Activated CD8-positive, alpha-beta T cell treated with anti-CD3 and anti-CD28 coated beads for 36 hours (primary cell): Measurements from ENCODE around the gene HRH3. TPM values are rescaled to one million over a fixed set of nuclear protein-coding genes. Genes with fewer than 3 reads are reported as not detected.

ENCODE experiments used
- ATAC-seq: fragments of 200-7000 bp; cut with Tn5 transposase; one replicate; pipeline ENCODE4 v1.10.0; 2021; ENCODE audit warnings: mild to moderate bottlenecking, moderate library complexity
- CTCF ChIA-PET: fragments of 350-600 bp; sonication (Branson Sonifier 250); formaldehyde crosslinking; loops from one replicate; lab custom pipeline; 2021; ENCODE audit warnings: antibody characterized with exemption; lab: Charles Lee
- POLR2A ChIA-PET: fragments of 350-600 bp; sonication (Branson Sonifier 250); formaldehyde crosslinking; loops from one replicate; lab custom pipeline; 2021; ENCODE audit warnings: antibody characterized with exemption; lab: Charles Lee
- DNase-seq: peaks from one replicate; pipeline ENCODE4 v3.0.0-alpha.2; 2020
- H3K27ac Mint-ChIP-seq: one replicate; pipeline ENCODE4 v1.8.0; 2021; ENCODE audit warnings: mild to moderate bottlenecking, mixed read lengths
- H3K27me3 Mint-ChIP-seq: one replicate; pipeline ENCODE4 v1.8.0; 2021; ENCODE audit warnings: mixed read lengths
- H3K36me3 Mint-ChIP-seq: one replicate; pipeline ENCODE4 v1.8.0; 2021; ENCODE audit warnings: low read depth, mixed read lengths
- H3K4me1 Mint-ChIP-seq: one replicate; pipeline ENCODE4 v1.8.0; 2021; ENCODE audit warnings: low read depth, mixed read lengths
- H3K4me3 Mint-ChIP-seq: one replicate; pipeline ENCODE4 v1.8.0; 2021; ENCODE audit warnings: mild to moderate bottlenecking, moderate library complexity, mixed read lengths
- H3K9me3 Mint-ChIP-seq: one replicate; pipeline ENCODE4 v1.8.0; 2021; ENCODE audit warnings: mixed read lengths
- intact Hi-C: fragments of 100-400 bp; cut with micrococcal nuclease; formaldehyde crosslinking; loops from one replicate; pipeline ENCODE4 v1.10.0; 2022
- total RNA-seq, 2 experiments: library from RNA; stranded (reverse); gene quantifications; one replicate each; pipeline ENCODE4 v1.2.3, GENCODE V29; 2021
- TF ChIP-seq, protein P1 (sequence below): fragments of 200-600 bp; IDR thresholded peaks from one replicate; pipeline ENCODE4 v1.8.0; 2022; ENCODE audit warnings: antibody characterized with exemption, mild to moderate bottlenecking

HRH3 gene
- total RNA-seq, 2 experiments from 2014 or later: not detected

DNA sequence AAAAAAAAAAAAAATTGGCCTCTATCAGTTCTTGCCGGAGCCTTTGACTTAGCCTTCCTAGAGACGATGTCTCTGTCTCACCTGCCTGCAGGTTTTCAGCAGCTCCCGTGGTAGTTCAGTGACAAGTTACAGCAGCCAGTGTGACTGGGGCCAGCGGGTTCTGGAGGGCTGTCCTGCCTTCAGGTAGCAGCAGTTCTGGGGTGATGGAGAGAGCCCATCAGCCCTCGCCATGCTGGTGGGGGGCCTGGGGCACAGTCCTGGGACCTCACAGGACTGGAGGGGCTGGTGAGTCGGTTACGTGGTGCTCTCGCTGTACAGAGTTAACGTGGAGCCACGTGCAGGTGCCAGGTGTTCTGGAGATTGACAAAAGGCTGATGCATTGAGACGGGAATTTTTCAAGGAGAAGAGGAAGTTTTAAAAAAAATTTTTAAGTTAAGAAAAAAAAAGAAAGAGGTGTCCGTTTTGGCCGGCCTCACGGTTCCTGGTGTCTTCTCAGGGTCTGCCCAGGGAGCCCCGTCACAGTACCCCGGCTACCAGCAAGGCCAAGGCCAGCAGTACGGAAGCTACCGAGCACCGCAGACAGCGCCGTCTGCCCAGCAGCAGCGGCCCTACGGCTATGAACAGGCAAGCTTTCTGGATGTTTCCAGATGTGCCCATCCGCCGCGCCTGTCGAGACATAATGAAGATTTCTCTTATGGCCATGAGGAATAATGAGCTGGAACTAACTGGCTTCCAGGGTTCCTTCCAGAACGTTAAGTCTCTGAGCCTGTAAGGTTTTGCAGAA lies 45.9 kb downstream of the HRH3 start:
- POLR2A ChIA-PET: interaction anchor here (1.0 kb wide), 1 partner anchor 108 kb away, joined by 3 read pairs; no protein-coding TSS in a partner anchor
- ATAC-seq (no peak), DNase-seq (no peak)
- H3K27ac Mint-ChIP-seq: no peak overlapping the region
- no peaks in the 10 kb centered on the region for H3K27me3 Mint-ChIP-seq
- no peaks in the 10 kb centered on the region for H3K4me1 Mint-ChIP-seq
- intact Hi-C loops: no loop called here
- TF ChIP-seq, protein P1, sequence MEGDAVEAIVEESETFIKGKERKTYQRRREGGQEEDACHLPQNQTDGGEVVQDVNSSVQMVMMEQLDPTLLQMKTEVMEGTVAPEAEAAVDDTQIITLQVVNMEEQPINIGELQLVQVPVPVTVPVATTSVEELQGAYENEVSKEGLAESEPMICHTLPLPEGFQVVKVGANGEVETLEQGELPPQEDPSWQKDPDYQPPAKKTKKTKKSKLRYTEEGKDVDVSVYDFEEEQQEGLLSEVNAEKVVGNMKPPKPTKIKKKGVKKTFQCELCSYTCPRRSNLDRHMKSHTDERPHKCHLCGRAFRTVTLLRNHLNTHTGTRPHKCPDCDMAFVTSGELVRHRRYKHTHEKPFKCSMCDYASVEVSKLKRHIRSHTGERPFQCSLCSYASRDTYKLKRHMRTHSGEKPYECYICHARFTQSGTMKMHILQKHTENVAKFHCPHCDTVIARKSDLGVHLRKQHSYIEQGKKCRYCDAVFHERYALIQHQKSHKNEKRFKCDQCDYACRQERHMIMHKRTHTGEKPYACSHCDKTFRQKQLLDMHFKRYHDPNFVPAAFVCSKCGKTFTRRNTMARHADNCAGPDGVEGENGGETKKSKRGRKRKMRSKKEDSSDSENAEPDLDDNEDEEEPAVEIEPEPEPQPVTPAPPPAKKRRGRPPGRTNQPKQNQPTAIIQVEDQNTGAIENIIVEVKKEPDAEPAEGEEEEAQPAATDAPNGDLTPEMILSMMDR: no peak
- no peak overlapping the region for H3K4me3 Mint-ChIP-seq
- CTCF ChIA-PET: interaction anchor here (0.9 kb wide), 1 partner anchor 71 kb away, joined by 3 read pairs; no protein-coding TSS in a partner anchor
- H3K9me3 Mint-ChIP-seq: no peaks in the 10 kb centered on the region
- H3K36me3 Mint-ChIP-seq: peaks cover 12% of the 10 kb centered on the region

DNA sequence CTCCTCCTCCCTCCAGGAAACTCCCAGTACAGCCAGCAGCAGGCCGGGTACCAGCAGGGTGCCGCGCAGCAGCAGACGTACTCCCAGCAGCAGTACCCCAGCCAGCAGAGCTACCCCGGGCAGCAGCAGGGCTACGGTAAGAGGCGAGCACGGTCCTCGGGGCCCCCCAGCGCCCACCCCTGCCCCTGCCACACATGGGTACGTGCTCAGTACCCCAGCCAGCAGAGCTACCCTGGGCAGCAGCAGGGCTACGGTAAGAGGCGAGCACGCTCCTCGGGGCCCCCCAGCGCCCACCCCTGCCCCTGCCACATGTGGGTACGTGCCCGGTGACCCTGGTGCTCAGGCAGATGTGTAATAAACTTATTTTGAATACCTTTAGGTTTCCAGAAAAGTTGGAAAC lies 47.4 kb downstream of the HRH3 start:
- no peak for DNase-seq
- POLR2A ChIA-PET: interaction anchor here (0.8 kb wide), 1 partner anchor 18 kb away, joined by 3 read pairs; no protein-coding TSS in a partner anchor
- Mint-ChIP-seq H3K36me3 (peaks cover 7% of the 10 kb centered on the region), H3K27ac (no peak overlapping the region), H3K9me3 (no peaks in the 10 kb centered on the region), H3K4me3 (no peak overlapping the region), H3K4me1 (no peaks in the 10 kb centered on the region), H3K27me3 (no peaks in the 10 kb centered on the region)
- TF ChIP-seq, protein P1: no peak
- intact Hi-C loops: no loop called here
- CTCF ChIA-PET: no interaction called here
- no peak for ATAC-seq

DNA sequence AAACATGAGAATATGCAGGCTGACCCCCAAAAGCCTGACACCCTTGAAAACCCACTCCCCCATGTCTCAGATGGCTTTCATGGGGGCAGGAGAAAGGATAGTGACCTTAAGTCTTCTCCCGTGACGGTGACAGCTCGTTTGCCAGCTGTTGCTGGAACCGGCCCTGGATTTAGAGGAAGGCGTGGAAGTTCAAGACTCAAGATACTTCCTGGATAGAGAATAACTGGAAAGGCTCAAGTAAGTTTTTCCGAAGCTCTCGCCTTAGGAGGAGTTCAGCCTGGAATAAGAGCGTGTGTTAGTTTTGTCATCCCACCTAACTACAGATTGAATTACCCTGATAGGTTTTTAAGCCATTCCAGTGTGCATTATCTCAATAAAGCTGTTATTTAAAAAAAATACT lies 48.8 kb downstream of the HRH3 start:
- TF ChIP-seq, protein P1: no peak
- intact Hi-C loops: no loop called here
- ChIA-PET POLR2A (interaction anchor here (0.9 kb wide), 1 partner anchor 29 kb away, joined by 4 read pairs; no protein-coding TSS in a partner anchor), CTCF (no interaction called here)
- Mint-ChIP-seq H3K27me3 (no peaks in the 10 kb centered on the region), H3K4me1 (no peaks in the 10 kb centered on the region), H3K9me3 (no peaks in the 10 kb centered on the region), H3K4me3 (no peak overlapping the region), H3K27ac (no peak overlapping the region), H3K36me3 (peaks cover 7% of the 10 kb centered on the region)
- DNase-seq (no peak), ATAC-seq (no peak)

DNA sequence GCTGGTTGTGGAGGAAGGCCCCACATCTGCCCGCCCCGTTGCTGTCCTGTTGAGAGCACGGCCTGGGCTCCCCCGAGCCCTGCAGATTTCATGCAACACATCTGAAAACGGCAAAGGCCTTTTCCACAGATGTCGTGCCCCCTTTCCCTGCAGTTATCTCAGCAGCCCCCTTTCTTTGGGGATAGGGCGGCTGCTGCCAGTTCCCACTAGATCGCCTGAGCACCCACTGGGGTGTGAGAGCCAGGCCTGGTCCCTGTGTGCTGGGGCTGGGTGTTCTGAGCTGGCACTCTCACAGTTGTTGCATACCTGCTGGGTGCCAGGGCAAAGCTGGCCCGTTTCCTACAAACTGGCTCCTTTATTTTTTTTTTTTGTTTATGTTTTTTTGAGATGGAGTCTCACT lies 49.5 kb downstream of the HRH3 start:
- no peaks in the 10 kb centered on the region for H3K9me3 Mint-ChIP-seq
- no peaks in the 10 kb centered on the region for H3K4me1 Mint-ChIP-seq
- CTCF ChIA-PET: no interaction called here
- intact Hi-C loops: no loop called here
- TF ChIP-seq, protein P1: no peak
- H3K27ac Mint-ChIP-seq: no peak overlapping the region
- ATAC-seq (no peak), DNase-seq (no peak)
- peaks cover 8% of the 10 kb centered on the region for H3K36me3 Mint-ChIP-seq
- H3K27me3 Mint-ChIP-seq: no peaks in the 10 kb centered on the region
- POLR2A ChIA-PET: interaction anchor here (0.7 kb wide), 1 partner anchor 10 kb away, joined by 3 read pairs; no protein-coding TSS in a partner anchor
- no peak overlapping the region for H3K4me3 Mint-ChIP-seq

DNA sequence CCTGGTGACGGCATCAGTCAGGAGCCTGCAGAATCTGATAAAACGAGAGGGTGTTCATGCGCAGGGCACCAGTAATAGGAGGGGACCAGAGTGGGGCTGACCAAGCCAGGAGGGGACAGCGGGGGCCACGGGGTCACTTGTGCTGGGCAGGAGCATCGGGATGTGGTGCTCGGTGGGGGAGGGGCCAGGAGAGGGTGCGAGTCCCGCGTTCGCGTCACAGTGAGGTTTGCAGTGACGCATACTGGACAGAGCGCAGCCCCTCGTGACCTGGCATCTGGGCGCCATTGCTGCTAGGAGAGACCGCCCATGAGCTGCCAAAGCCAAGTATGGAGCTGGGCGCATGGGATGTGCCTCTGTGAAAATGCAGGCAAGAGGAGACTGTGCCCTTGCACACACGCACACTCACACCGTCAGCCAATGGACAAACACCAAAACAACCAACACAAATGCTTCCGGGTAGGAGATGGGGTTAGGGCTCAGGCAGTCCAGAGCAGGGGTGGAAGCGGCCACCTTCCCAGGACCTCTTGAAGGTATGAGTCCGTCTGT lies 51.1 kb downstream of the HRH3 start:
- Mint-ChIP-seq H3K36me3 (peaks cover 7% of the 10 kb centered on the region), H3K27ac (no peak overlapping the region), H3K4me3 (no peak overlapping the region), H3K27me3 (no peaks in the 10 kb centered on the region), H3K4me1 (no peaks in the 10 kb centered on the region), H3K9me3 (no peaks in the 10 kb centered on the region)
- POLR2A ChIA-PET: no interaction called here
- ATAC-seq (no peak), DNase-seq (no peak)
- intact Hi-C loops: no loop called here
- TF ChIP-seq, protein P1: no peak
- CTCF ChIA-PET: no interaction called here
